Head of caudate nucleus (tissue), 42 donors: ENCODE data around the gene HLA-G.
"Not testable (repeated sequence)": the region's sequence is repeated elsewhere in the genome, so short reads cannot be mapped to it uniquely, and the experiment has no call there.

Experiments
- DNase-seq, 42 donors: peaks; one replicate each; pipeline versions ENCODE4 v3.0.0 to v3.0.0-alpha.2; 2020 to 2021; ENCODE audit warnings: mixed read lengths in 7 of 42
- intact Hi-C: fragments of 100-400 bp; cut with DNase I; formaldehyde crosslinking; loops from one replicate; pipeline ENCODE4 v1.15.0; 2022

Gene HLA-G

GRCh38 chr6:29858006-29858405 is 30.4 kb downstream of the HLA-G start:
- DNase-seq: no peak
- intact Hi-C loops: no loop called here

GRCh38 chr6:29861521-29862255 is 34.1 kb downstream of the HLA-G start:
- intact Hi-C loops: no loop called here
- no peak for DNase-seq

GRCh38 chr6:29864037-29864810 is 36.6 kb downstream of the HLA-G start:
- DNase-seq: no peak
- intact Hi-C loops: no loop called here

GRCh38 chr6:29865631-29866030 is 38.0 kb downstream of the HLA-G start:
- DNase-seq: no peak
- intact Hi-C loops: no loop called here

GRCh38 chr6:29870104-29870503 is 42.5 kb downstream of the HLA-G start:
- intact Hi-C loops: no loop called here
- DNase-seq: no peak

GRCh38 chr6:29872791-29873190 is 45.2 kb downstream of the HLA-G start:
- intact Hi-C loops: no loop called here
- no peak for DNase-seq

- intact Hi-C loops: no loop called here
- DNase-seq: no peak
Observed at GRCh38 chr6:29875257-29875656, 47.6 kb downstream of the HLA-G start.

- intact Hi-C loops, DNase-seq: not testable (repeated sequence)
Observed at GRCh38 chr6:29875734-29876133, 48.1 kb downstream of the HLA-G start.
